IMR-90 (cell line): Measurements from ENCODE around the gene CD24. TPM values are rescaled to one million over a fixed set of nuclear protein-coding genes. Genes with fewer than 3 reads are reported as not detected.

ENCODE experiments used
- ATAC-seq: fragments of 200-7000 bp; cut with Tn5 transposase; 2 replicates; pipeline ENCODE4 v1.9.1; 2020; ENCODE audit warnings: low read depth, mild to moderate bottlenecking, moderate library complexity
- BruUV-seq: library from RNA; stranded (reverse); fragments of 400-500 nt; replicated peaks from 2 replicates; lab custom pipeline; 2021; lab: Mats Ljungman, UMichigan
- CTCF ChIA-PET: fragments of 300-600 bp; formaldehyde crosslinking; extraction: SDS; loops from one replicate; lab custom pipeline; 2021; ENCODE audit warnings: antibody characterized with exemption; lab: Yijun Ruan, JAX
- POLR2A ChIA-PET: fragments of 300-600 bp; sonication (Branson Sonifier 250); formaldehyde crosslinking; loops from one replicate; lab custom pipeline; 2022; ENCODE audit warnings: antibody characterized with exemption; ENCODE audit not compliant: unreplicated experiment; lab: Charles Lee
- DNase-seq: peaks from one replicate; pipeline ENCODE4 v3.0.0; 2013
- H2AFZ ChIP-seq: replicated peaks from 2 replicates; pipeline ENCODE3; 2013; ENCODE audit warnings: low read length, mild to moderate bottlenecking; ENCODE audit not compliant: poor library complexity
- H2AK5ac ChIP-seq: 2 replicates; pipeline ENCODE4 v1.6.1; 2013; ENCODE audit warnings: low read depth, low read length, inconsistent platforms
- H2AK9ac ChIP-seq: replicated peaks from 2 replicates; pipeline ENCODE3; 2013; ENCODE audit warnings: mild to moderate bottlenecking, low read depth, low read length, moderate library complexity; ENCODE audit not compliant: poor library complexity
- H2BK120ac ChIP-seq: 2 replicates; pipeline ENCODE4 v1.6.1; 2013; ENCODE audit warnings: low read depth, low read length, inconsistent platforms
- H2BK15ac ChIP-seq: 3 replicates; pipeline ENCODE4 v1.6.1; 2013; ENCODE audit warnings: low read depth, low read length, inconsistent platforms
- H2BK20ac ChIP-seq: 2 replicates; pipeline ENCODE4 v1.6.1; 2013; ENCODE audit warnings: low read depth, mild to moderate bottlenecking, inconsistent platforms, low read length, moderate library complexity
- H2BK5ac ChIP-seq: 2 replicates; pipeline ENCODE4 v1.6.1; 2013; ENCODE audit warnings: mild to moderate bottlenecking, low read depth, low read length, inconsistent platforms; ENCODE audit not compliant: poor library complexity, severe bottlenecking
- H3K14ac ChIP-seq: replicated peaks from 2 replicates; pipeline ENCODE4 v1.6.1; 2013; ENCODE audit warnings: low read depth, low read length, inconsistent platforms
- H3K18ac ChIP-seq: 2 replicates; pipeline ENCODE4 v1.6.1; 2013; ENCODE audit warnings: low read depth, low read length, control low read depth
- H3K23ac ChIP-seq: 2 replicates; pipeline ENCODE4 v1.6.1; 2013; ENCODE audit warnings: low read depth, low read length, inconsistent platforms
- H3K27ac ChIP-seq: 2 replicates; pipeline ENCODE4 v1.5.1; 2013; ENCODE audit warnings: mild to moderate bottlenecking, control low read depth, low read length; ENCODE audit not compliant: insufficient read depth
- H3K27me3 ChIP-seq: 2 replicates; pipeline ENCODE4 v1.6.1; 2013; ENCODE audit warnings: low read length; ENCODE audit not compliant: control insufficient read depth, insufficient read depth
- H3K36me3 ChIP-seq: 2 replicates; pipeline ENCODE4 v1.6.1; 2013; ENCODE audit warnings: low read length, mixed read lengths; ENCODE audit not compliant: control insufficient read depth, insufficient read depth
- H3K4ac ChIP-seq: 2 replicates; pipeline ENCODE4 v1.6.1; 2013; ENCODE audit warnings: low read depth, low read length, inconsistent platforms
- H3K4me1 ChIP-seq: 2 replicates; pipeline ENCODE4 v1.6.1; 2013; ENCODE audit warnings: low read length, mixed read lengths; ENCODE audit not compliant: control insufficient read depth, insufficient read depth
- H3K4me2 ChIP-seq: 2 replicates; pipeline ENCODE4 v1.6.1; 2013; ENCODE audit warnings: low read depth, mild to moderate bottlenecking, control low read depth, low read length, moderate library complexity
- H3K4me3 ChIP-seq: 2 replicates; pipeline ENCODE4 v1.5.1; 2013; ENCODE audit warnings: low read depth, mild to moderate bottlenecking, control low read depth, low read length, moderate library complexity; ENCODE audit not compliant: insufficient read depth
- H3K56ac ChIP-seq: 2 replicates; pipeline ENCODE4 v1.6.1; 2013; ENCODE audit warnings: low read length, inconsistent platforms; ENCODE audit not compliant: insufficient read depth; ENCODE audit errors: extremely low read depth
- H3K79me1 ChIP-seq, 2 experiments: 2 replicates each; pipeline ENCODE4 v1.6.1; 2013; ENCODE audit warnings: low read length in 2 of 2, inconsistent platforms in 1 of 2, low read depth in 1 of 2
- H3K9ac ChIP-seq: 2 replicates; pipeline ENCODE4 v1.6.1; 2013; ENCODE audit warnings: low read depth, low read length, control low read depth
- H3K9me1 ChIP-seq: 2 replicates; pipeline ENCODE4 v1.6.1; 2013; ENCODE audit warnings: low read length, inconsistent platforms; ENCODE audit not compliant: insufficient read depth
- H3K9me3 ChIP-seq: 2 replicates; pipeline ENCODE4 v1.6.1; 2013; ENCODE audit warnings: low read length; ENCODE audit not compliant: control insufficient read depth, insufficient read depth
- H4K20me1 ChIP-seq: 2 replicates; pipeline ENCODE4 v1.6.1; 2013; ENCODE audit warnings: low read length, inconsistent platforms; ENCODE audit not compliant: insufficient read depth
- H4K5ac ChIP-seq: 2 replicates; pipeline ENCODE4 v1.6.1; 2013; ENCODE audit warnings: mild to moderate bottlenecking, low read depth, low read length, control low read depth
- H4K8ac ChIP-seq, 2 experiments: 2 replicates each; pipeline ENCODE4 v1.6.1; 2013; ENCODE audit warnings: low read depth in 2 of 2, low read length in 2 of 2, control low read depth in 1 of 2, inconsistent platforms in 1 of 2
- H4K91ac ChIP-seq: 2 replicates; pipeline ENCODE4 v1.6.1; 2013; ENCODE audit warnings: low read depth, low read length, inconsistent platforms; ENCODE audit not compliant: insufficient read depth
- BHLHE40 ChIP-seq: fragments of 150-350 bp; IDR thresholded peaks from 2 replicates; pipeline ENCODE4 v1.6.1; 2016; ENCODE audit warnings: mild to moderate bottlenecking, low read depth, low read length
- CEBPB ChIP-seq: IDR thresholded peaks from 2 replicates; pipeline ENCODE4 v1.6.1; 2012; ENCODE audit warnings: low read depth, low read length, improper control_type of control experiment
- FOS ChIP-seq: fragments of 150-350 bp; IDR thresholded peaks from 2 replicates; pipeline ENCODE4 v1.6.1; 2016; ENCODE audit warnings: low read depth, low read length
- MAFK ChIP-seq: IDR thresholded peaks from 2 replicates; pipeline ENCODE4 v1.6.1; 2012; ENCODE audit warnings: low read depth, low read length, improper control_type of control experiment
- RAD21 ChIP-seq: IDR thresholded peaks from 2 replicates; pipeline ENCODE4 v1.6.1; 2012; ENCODE audit warnings: low read length, improper control_type of control experiment
- WGBS, 2 experiments: methylation state at CpG; one replicate each; pipeline versions ENCODE4 v1.1.5 to v1.1.7; 2013; ENCODE audit warnings: missing lambda C conversion rate in 2 of 2; ENCODE audit not compliant: insufficient read length in 1 of 2; ENCODE audit errors: extremely low coverage in 2 of 2; 5-methylcytosine and 5-hydroxymethylcytosine counted together
- dilution Hi-C: fragments of 300-500 bp; cut with HindIII; formaldehyde crosslinking; loops from one replicate; pipeline ENCODE4 v1.14.3; 2018; ENCODE audit warnings: low sequenced_read_pairs; ENCODE audit not compliant: unreplicated experiment
- in situ Hi-C: fragments of 300-500 bp; cut with MboI; formaldehyde crosslinking; loops from 3 replicates; pipeline ENCODE4 v1.14.3; 2019; ENCODE audit warnings: low sequenced_read_pairs, inconsistent platforms, mixed read lengths
- intact Hi-C: fragments of 100-400 bp; cut with micrococcal nuclease; formaldehyde crosslinking; loops from 2 replicates; pipeline ENCODE4 v1.10.0; 2022
- polyA plus RNA-seq, 3 experiments: library from polyadenylated mRNA; depleted of rRNA; stranded (reverse); fragments of >200 nt; gene quantifications; 2 replicates each; pipeline ENCODE4 v1.2.3, GENCODE V29; 2012; ENCODE audit warnings: low replicate concordance in 1 of 3
- total RNA-seq: library from RNA; depleted of rRNA; stranded (reverse); fragments of >200 nt; gene quantifications from 2 replicates; pipeline ENCODE4 v1.2.3, GENCODE V29; 2012; rRNA removed

Gene CD24
- total and polyA plus RNA-seq, 2 of the 4 experiments (the other 2 are of a cell fraction): 0.07 to 0.18 TPM

DNA sequence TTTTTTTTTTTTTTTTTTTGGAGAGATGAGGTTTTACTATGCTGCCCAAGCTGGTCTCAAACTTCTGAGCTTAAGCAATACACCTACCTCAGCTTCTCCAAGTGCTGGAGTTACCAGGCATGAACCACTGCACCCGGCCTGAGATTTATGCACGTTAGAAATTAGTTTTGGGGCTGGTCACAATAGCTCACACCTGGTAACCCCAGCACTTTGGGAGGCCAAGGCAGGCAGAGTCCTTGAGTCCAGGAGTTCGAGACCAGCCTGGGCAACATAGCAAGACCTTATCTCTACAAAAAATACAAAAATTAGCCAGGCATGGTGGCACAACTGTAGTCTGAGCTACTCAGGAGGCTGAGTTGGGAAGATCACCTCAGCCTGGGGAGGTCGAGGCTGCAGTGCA is 51.9 kb downstream of the CD24 start:
- Histone ChIP-seq H3K23ac (no peak overlapping the region), H3K4ac (no peak overlapping the region), H4K5ac (no peak overlapping the region), H3K4me3 (no peak overlapping the region), H3K4me1 (no peaks in the 10 kb centered on the region), H3K14ac (no peak overlapping the region), H2AFZ (no peak overlapping the region), H3K9me3 (no peaks in the 10 kb centered on the region), H3K9ac (no peak overlapping the region), H4K20me1 (no peaks in the 10 kb centered on the region), H3K56ac (no peak overlapping the region), H2BK15ac (no peak overlapping the region), H3K9me1 (no peaks in the 10 kb centered on the region), H3K18ac (no peak overlapping the region), H2AK5ac (no peak overlapping the region), H2BK120ac (no peak overlapping the region), H3K4me2 (no peak overlapping the region), H2BK20ac (no peak overlapping the region), H3K27ac (no peak overlapping the region), H2BK5ac (no peak overlapping the region), H2AK9ac (no peak overlapping the region), H4K8ac (no peak overlapping the region), H3K79me1 (no peaks in the 10 kb centered on the region), H3K36me3 (no peaks in the 10 kb centered on the region), H3K27me3 (no peaks in the 10 kb centered on the region; the same call in 1 of the 2 replicates), H4K91ac (no peak overlapping the region)
- intact Hi-C loops (no loop called here), dilution Hi-C loops (no loop called here), in situ Hi-C loops (no loop called here)
- no peak for TF ChIP-seq FOS
- no peak for TF ChIP-seq MAFK
- TF ChIP-seq CEBPB: no peak
- TF ChIP-seq BHLHE40: no peak
- no peak for TF ChIP-seq RAD21
- WGBS, 2 experiments: 80% methylated on average over 1 of the region's 4 CpGs; no CpG with 5 or more reads in 1 of the 2 experiments
- DNase-seq (no peak), ATAC-seq (no peak)
- no TSS peak for BruUV-seq
- ChIA-PET CTCF (no interaction called here), POLR2A (no interaction called here)

Other genes with a start within 250 kb of the CD24 start
- 5.4 and 8.9 TPM in 2 replicates for gene MTRES1, start 53.5 kb upstream of the CD24 start, total RNA-seq
- 9.7 and 9.8 TPM in 2 replicates for gene MTRES1, start 53.5 kb upstream of the CD24 start, polyA plus RNA-seq (2012; rRNA removed)
- gene BEND3, start 140.8 kb upstream of the CD24 start, total RNA-seq: 1.8 and 1.9 TPM in 2 replicates
- gene BEND3, start 140.8 kb upstream of the CD24 start, polyA plus RNA-seq (2012; rRNA removed): 1.2 and 1.3 TPM in 2 replicates